Endodermal cell (in vitro differentiated cells): ENCODE measurements around the gene ARHGAP12. TPM values are rescaled to one million over a fixed set of nuclear protein-coding genes. Genes with fewer than 3 reads are reported as not detected.

Source experiments
- DNase-seq: peaks from one replicate; pipeline ENCODE4 v3.0.0-alpha.2; 2017
- H3K27ac ChIP-seq: 2 replicates; pipeline ENCODE4 v1.5.1; 2013; ENCODE audit warnings: mild to moderate bottlenecking, low read depth, low read length, moderate library complexity
- H3K27me3 ChIP-seq: 2 replicates; pipeline ENCODE4 v1.6.1; 2013; ENCODE audit warnings: mild to moderate bottlenecking, low read length, moderate library complexity; ENCODE audit not compliant: insufficient read depth, control insufficient read depth, poor library complexity, severe bottlenecking
- H3K36me3 ChIP-seq: 2 replicates; pipeline ENCODE4 v1.7.0; 2013; ENCODE audit warnings: mild to moderate bottlenecking, low read length, moderate library complexity; ENCODE audit not compliant: control insufficient read depth, insufficient read depth
- H3K4me1 ChIP-seq: one replicate; pipeline ENCODE4 v1.7.0; 2013; ENCODE audit warnings: low read length; ENCODE audit not compliant: control insufficient read depth, insufficient read depth
- H3K4me3 ChIP-seq: 2 replicates; pipeline ENCODE4 v1.5.1; 2013; ENCODE audit warnings: mild to moderate bottlenecking, low read length, moderate library complexity
- H3K9ac ChIP-seq: 2 replicates; pipeline ENCODE4 v1.6.1; 2013; ENCODE audit warnings: mild to moderate bottlenecking, low read length, moderate library complexity; ENCODE audit not compliant: poor library complexity, severe bottlenecking; ENCODE audit errors: extremely low read depth
- H3K9me3 ChIP-seq: 2 replicates; pipeline ENCODE4 v1.6.1; 2013; ENCODE audit warnings: mild to moderate bottlenecking, low read length, moderate library complexity; ENCODE audit not compliant: control insufficient read depth
- H3K27ac Mint-ChIP-seq: 2 replicates; pipeline ENCODE4 v1.8.0; 2020; ENCODE audit warnings: mixed read lengths
- H3K27me3 Mint-ChIP-seq: 2 replicates; pipeline ENCODE4 v1.8.0; 2021; ENCODE audit warnings: mild to moderate bottlenecking, mixed read lengths; ENCODE audit not compliant: insufficient read depth
- H3K36me3 Mint-ChIP-seq: 2 replicates; pipeline ENCODE4 v1.8.0; 2020; ENCODE audit warnings: low read depth, mixed read lengths
- H3K4me1 Mint-ChIP-seq: 2 replicates; pipeline ENCODE4 v1.8.0; 2020; ENCODE audit warnings: mixed read lengths
- H3K4me3 Mint-ChIP-seq: 2 replicates; pipeline ENCODE4 v1.8.0; 2020; ENCODE audit warnings: mild to moderate bottlenecking, moderate library complexity, mixed read lengths
- H3K9me3 Mint-ChIP-seq: 2 replicates; pipeline ENCODE4 v1.8.0; 2020; ENCODE audit warnings: mild to moderate bottlenecking, mixed read lengths
- CTCF ChIP-seq: fragments of 200-600 bp; sonication (generic); conservative IDR thresholded peaks from 2 replicates; pipeline ENCODE4 v1.5.0; 2021; ENCODE audit warnings: antibody characterized with exemption, mild to moderate bottlenecking
- WGBS, 2 experiments: methylation state at CpG; one replicate each; pipeline versions ENCODE4 v1.1.5 to v1.1.7; 2013; ENCODE audit warnings: missing lambda C conversion rate in 2 of 2, mixed read lengths in 1 of 2; ENCODE audit not compliant: insufficient coverage in 1 of 2, insufficient read length in 1 of 2; 5-methylcytosine and 5-hydroxymethylcytosine counted together
- total RNA-seq, 2 donors: library from RNA; stranded (reverse); fragmentation: NEBNext Ultra II Directional in 1 of 2; extraction: Animal tissue kit (Norgen Biotek cat#: 25700) in 1 of 2; gene quantifications; 2 replicates in 1 of 2; 3 replicates in 1 of 2; pipeline ENCODE4 v1.2.1, GENCODE V29; 2021

ARHGAP12 gene
- total RNA-seq, 2 donors from 2014 or later: 49.6 to 49.8 TPM

- H3K9me3 Mint-ChIP-seq: no peaks in the 10 kb centered on the region
- Histone ChIP-seq H3K27me3 (no peaks in the 10 kb centered on the region), H3K9me3 (no peaks in the 10 kb centered on the region), H3K4me1 (peaks cover 11% of the 10 kb centered on the region), H3K36me3 (peaks cover 5% of the 10 kb centered on the region), H3K4me3 (no peak overlapping the region), H3K9ac (no peak overlapping the region), H3K27ac (no peak overlapping the region)
- H3K27ac Mint-ChIP-seq: no peak overlapping the region
- no peaks in the 10 kb centered on the region for H3K27me3 Mint-ChIP-seq
- peaks cover 32% of the 10 kb centered on the region for H3K4me1 Mint-ChIP-seq
- no peak overlapping the region for H3K4me3 Mint-ChIP-seq
- no peak for DNase-seq
- H3K36me3 Mint-ChIP-seq: peaks cover 8% of the 10 kb centered on the region
- WGBS, 2 experiments: 92% methylated on average over 2 of the region's 2 CpGs; no CpG with 5 or more reads in 1 of the 2 experiments
- no peak for TF ChIP-seq CTCF
These were observed 14.3 kb downstream of the ARHGAP12 start for GRCh38 chr10:31914370-31914769.

DNA sequence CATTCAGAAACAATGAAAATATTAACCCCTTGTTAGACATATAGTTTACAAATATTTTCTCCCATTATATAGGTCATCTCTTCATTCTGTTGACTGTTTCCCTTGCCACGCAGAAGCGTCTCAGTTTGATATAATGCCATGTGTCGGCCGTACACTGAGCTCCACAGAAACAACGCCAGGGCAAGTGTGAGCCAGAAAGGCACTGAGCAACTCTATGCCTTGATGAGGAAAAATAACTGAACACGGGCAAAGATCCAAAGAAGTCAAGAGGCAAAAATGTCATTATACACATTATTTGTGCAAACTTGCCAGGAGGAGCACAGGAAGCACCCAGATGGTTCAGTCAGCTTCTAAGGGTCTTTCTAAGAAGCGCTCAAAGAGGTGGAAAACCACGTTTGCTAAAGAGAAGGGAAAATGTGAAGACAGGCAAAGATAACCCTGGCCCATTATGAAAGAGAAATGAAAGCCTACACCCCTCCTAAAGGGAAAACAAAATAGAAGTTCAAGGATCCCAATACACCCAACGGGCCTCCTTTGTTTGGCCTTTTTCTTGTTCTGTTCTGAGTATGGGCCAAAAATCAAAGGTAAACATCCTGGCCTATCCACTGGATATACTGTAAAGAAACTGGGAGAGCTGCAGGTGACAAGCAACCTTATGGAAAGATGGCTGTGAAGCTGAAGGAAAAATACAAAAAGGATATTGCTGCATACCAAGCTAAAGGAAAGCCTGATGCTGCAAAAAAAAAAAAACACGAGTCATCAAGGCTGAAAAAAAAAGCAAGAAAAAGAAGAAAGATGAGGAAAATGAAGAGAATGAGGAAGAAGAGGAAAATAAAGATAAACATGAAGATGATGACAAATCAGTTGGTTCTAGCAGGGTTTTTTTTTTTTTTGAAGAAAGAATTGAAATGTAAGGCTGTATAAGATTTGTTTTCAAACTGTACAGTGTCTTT lies 15.5 kb downstream of the ARHGAP12 start:
- Mint-ChIP-seq H3K27ac (peak overlapping the region; percentile 8), H3K9me3 (no peaks in the 10 kb centered on the region), H3K4me1 (peaks cover 32% of the 10 kb centered on the region), H3K36me3 (peaks cover 20% of the 10 kb centered on the region), H3K27me3 (no peaks in the 10 kb centered on the region), H3K4me3 (no peak overlapping the region)
- H3K9ac ChIP-seq: no peak overlapping the region
- no peak for DNase-seq
- no peak overlapping the region for H3K27ac ChIP-seq
- 87 to 89% methylated on average over 7 to 10 of the region's 10 CpGs for WGBS, 2 experiments
- H3K4me3 ChIP-seq: no peak overlapping the region
- peaks cover 11% of the 10 kb centered on the region for H3K4me1 ChIP-seq
- H3K9me3 ChIP-seq: no peaks in the 10 kb centered on the region
- no peaks in the 10 kb centered on the region for H3K27me3 ChIP-seq
- H3K36me3 ChIP-seq: peaks cover 17% of the 10 kb centered on the region
- no peak for TF ChIP-seq CTCF

DNA sequence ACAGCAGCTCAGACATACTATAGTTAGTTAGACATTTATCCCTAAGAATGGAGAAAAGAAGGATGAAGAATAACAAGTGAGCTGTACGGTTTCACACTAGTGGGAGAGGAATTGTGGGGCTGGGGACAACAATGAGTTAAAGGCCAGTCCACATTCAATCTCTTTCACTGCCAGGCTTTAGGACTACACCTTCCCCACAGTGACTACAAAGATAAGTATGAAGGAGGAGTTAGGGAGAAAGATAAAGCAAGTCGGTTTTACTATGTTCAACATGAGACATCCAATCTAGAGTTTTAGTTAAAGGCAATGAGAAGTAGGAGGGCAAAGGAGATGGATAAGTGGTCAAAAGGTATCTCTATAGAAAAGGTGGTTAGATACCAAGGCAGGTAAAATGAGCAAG lies 16.3 kb downstream of the ARHGAP12 start:
- Histone ChIP-seq H3K9ac (no peak overlapping the region), H3K9me3 (no peaks in the 10 kb centered on the region), H3K4me3 (peak overlapping the region; percentile 30), H3K36me3 (peaks cover 26% of the 10 kb centered on the region), H3K4me1 (peaks cover 11% of the 10 kb centered on the region), H3K27me3 (no peaks in the 10 kb centered on the region), H3K27ac (no peak overlapping the region)
- WGBS, 2 experiments: 51 to 55% methylated on average over 2 of the region's 2 CpGs
- no peak for TF ChIP-seq CTCF
- H3K27me3 Mint-ChIP-seq: no peaks in the 10 kb centered on the region
- peaks cover 32% of the 10 kb centered on the region for H3K4me1 Mint-ChIP-seq
- peak overlapping the region; percentile 41 for H3K27ac Mint-ChIP-seq
- H3K36me3 Mint-ChIP-seq: peaks cover 26% of the 10 kb centered on the region
- H3K9me3 Mint-ChIP-seq: no peaks in the 10 kb centered on the region
- no peak overlapping the region for H3K4me3 Mint-ChIP-seq
- no peak for DNase-seq
